ENCODE measurements around the gene ARMH4.

The ARMH4 gene

DNA sequence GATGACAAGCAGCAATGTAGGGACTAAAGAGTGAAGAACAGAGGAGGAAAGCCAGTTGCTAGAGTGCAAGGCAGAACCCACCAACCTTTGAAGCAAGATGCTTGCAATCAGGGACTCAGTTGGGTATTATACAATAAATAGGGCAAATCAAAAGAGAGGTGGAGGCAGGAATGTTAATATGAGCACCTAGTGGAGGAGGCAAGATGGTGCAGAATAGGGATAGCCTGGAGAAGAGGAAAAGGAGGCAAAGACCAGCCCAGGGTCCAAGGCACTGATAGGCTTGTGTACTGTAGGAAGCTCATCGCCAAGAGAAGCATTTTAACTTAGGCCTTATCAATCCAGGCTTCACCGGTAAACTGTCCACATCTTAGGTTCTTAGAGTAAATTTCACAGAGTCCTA is 137.2 kb downstream of the ARMH4 start:
- no peak for DNase-seq

GRCh38 chr14:58002618-58003017 is 149.4 kb downstream of the ARMH4 start:
- no peak for DNase-seq

GRCh38 chr14:57999979-58000378 is 152.0 kb downstream of the ARMH4 start:
- no peak for DNase-seq

- no peak for DNase-seq
Observed at GRCh38 chr14:57999471-57999870, 152.5 kb downstream of the ARMH4 start.

- no peak for DNase-seq
Observed at GRCh38 chr14:57998766-57999165, 153.2 kb downstream of the ARMH4 start.

GRCh38 chr14:57991353-57991752 is 160.7 kb downstream of the ARMH4 start:
- no peak for DNase-seq

GRCh38 chr14:57988445-57988844 is 163.6 kb downstream of the ARMH4 start:
- DNase-seq: no peak

GRCh38 chr14:57987596-57988300 is 164.3 kb downstream of the ARMH4 start:
- no peak for DNase-seq

DNA sequence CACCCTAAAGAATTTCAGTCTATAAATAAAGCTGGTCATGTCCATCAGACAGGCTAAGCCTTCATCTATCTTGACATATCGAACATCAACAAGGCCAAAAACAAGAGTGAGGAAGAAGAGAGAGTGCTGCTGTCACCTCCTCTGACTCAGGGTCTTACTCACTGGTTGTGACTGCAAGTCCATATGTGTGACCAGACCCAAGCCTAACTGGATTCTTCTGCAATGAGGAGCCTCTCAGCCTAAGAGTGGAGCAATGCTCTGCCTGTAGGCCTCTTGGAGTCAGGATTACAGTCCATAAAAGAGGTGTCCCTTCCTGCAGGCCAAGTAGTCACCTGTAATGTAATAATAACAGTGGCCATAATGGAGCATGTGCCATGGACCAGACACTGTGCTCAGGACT is 165.0 kb downstream of the ARMH4 start:
- no peak for DNase-seq

GRCh38 chr14:57982804-57983634 is 169.0 kb downstream of the ARMH4 start:
- no peak for DNase-seq

- DNase-seq: no peak
Observed at GRCh38 chr14:57981817-57982560, 170.0 kb downstream of the ARMH4 start.

GRCh38 chr14:57979376-57980048 is 172.5 kb downstream of the ARMH4 start:
- no peak for DNase-seq

DNA sequence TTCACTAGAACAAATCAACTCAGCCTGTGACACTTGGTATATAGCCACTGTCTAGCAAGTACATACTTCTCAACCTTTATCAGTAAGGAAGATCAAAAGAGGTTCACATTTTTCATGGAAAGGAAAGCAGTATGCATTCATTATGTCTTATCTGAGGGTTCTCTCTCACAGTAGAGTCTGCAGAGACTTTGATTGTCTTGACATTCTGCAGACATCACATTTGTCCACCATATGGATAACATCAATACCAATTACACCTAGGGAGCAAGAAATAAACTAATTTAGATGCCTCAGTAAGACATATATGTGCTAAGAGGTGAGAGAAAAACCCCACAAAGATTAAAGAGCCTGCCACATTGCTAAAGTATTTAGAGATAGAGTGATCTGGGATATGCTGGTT is 175.3 kb downstream of the ARMH4 start:
- DNase-seq: no peak

GRCh38 chr14:57974896-57975295 is 177.1 kb downstream of the ARMH4 start:
- no peak for DNase-seq

DNA sequence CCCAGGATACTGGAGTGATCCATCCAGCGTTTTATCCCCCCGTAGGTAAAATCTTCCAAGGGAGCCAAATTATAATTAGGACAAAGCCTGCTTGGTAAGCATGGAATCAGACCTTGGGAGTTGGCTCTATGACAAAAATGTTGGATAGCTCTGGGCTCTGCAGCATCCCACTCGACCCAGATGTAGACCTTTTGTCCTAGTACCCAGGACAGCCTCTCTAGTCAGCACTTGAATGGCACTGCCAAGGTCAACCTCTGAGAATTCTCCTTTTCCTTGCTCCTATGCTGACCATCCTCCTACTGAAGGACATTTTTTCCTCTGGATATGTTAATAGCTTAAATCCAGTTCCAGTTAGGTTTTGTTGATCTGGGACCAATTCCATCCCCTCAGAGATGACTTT is 181.4 kb downstream of the ARMH4 start:
- DNase-seq: no peak

GRCh38 chr14:57970175-57970574 is 181.8 kb downstream of the ARMH4 start:
- DNase-seq: no peak

DNA sequence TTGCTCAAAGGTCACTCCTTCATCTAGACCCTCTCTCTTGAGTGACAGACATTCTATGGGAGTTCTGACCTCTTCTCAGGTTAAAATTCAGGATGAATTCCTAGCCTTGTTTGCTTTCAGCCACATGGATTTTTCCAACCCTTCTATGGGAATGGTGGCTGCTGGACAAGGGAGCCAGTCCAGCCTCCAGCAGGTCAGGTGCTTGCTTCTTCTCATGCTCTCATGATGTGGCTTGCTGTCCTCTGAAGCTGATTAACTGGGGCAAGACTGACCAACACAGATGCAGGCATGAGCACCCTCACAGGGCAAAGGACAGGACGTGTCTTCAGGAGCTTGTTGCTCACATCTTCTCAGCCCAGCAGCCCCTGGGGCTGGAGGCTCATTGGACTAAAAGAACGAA is 188.9 kb downstream of the ARMH4 start:
- DNase-seq: no peak

DNA sequence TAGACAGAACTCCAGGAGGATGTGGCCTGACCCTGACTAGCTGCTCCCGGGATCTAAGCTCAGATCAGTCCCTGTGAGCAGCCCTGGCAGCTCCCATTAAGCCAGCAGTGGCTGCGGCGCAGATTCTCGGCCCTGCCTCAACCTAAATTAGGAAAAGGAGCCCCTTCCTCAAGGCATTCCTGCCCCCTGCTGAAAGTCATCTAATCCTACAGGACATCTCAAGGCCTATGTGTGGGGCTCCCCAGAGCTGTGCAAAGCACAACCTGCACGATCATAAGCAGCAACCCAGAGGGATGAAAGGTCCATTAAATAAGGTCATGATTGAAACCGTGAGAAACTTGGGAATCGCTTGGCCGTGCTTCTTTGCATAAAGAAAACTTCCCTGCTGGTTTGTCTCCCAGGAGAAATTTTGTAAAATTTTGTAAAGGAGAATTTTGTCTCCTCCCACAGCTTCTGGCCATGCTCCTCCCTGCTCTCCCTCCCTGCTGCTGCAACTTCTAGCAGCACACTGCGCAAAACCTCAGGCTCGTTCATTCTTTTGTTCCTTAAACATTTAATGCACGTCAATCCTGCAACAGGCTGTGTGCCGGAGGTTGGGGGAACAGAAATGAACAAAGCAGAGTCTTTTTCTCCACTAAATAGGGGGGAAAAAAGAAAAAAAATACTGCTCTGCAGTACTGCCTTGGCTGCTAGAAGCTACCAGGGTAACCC is 189.5 kb downstream of the ARMH4 start:
- DNase-seq: no peak

GRCh38 chr14:57961786-57962060 is 190.3 kb downstream of the ARMH4 start:
- DNase-seq: no peak

- no peak for DNase-seq
Observed at GRCh38 chr14:57960946-57961785, 190.8 kb downstream of the ARMH4 start.

DNA sequence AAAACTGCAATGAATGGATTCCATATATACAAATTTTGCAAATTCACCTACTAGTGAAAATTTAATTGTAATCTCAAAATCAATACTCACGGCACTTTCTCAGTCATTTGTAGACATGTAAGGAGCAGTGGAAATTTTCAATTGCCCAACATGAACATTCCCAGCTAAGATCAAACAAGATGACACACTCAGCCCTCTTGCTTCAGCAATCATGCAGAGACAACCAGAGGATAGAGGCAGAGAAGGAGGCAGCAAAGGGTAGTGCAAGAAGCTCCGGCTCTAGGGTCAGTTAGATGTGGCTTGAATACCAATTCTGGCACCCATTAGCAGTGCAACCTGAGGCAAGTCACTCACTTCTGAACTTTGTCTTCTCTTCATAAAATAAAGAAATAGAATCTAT is 194.6 kb downstream of the ARMH4 start:
- no peak for DNase-seq

All from activated CD4-positive, CD25-positive, alpha-beta regulatory T cell (primary cell).